ENCODE data around the gene USP34.
"Not testable (repeated sequence)": the region's sequence is repeated elsewhere in the genome, so short reads cannot be mapped to it uniquely, and the experiment has no call there.

USP34 gene

GRCh38 chr2:61470965-61471904 is at the start of gene USP34:
Gene USP34 (minus strand): TSS chr2:61471087. CDS start chr2:61470692, 395 bp downstream.
- peak; percentile 82 for DNase-seq

GRCh38 chr2:61520261-61520660 is 49.4 kb upstream of the USP34 start:
- no peak for DNase-seq

GRCh38 chr2:61512768-61513398 is 42.0 kb upstream of the USP34 start:
- no peak for DNase-seq

GRCh38 chr2:61510674-61511671 is 40.1 kb upstream of the USP34 start:
- no peak for DNase-seq

GRCh38 chr2:61504949-61505348 is 34.1 kb upstream of the USP34 start:
- DNase-seq, result no peak

- no peak for DNase-seq
Observed at GRCh38 chr2:61499060-61499459, 28.2 kb upstream of the USP34 start.

GRCh38 chr2:61493523-61493942 is 22.6 kb upstream of the USP34 start:
- no peak for DNase-seq

- DNase-seq, result no peak
Observed at GRCh38 chr2:61492476-61492875, 21.6 kb upstream of the USP34 start.

GRCh38 chr2:61485281-61485680 is 14.4 kb upstream of the USP34 start:
- DNase-seq, result no peak

- DNase-seq, result no peak
Observed at GRCh38 chr2:61478086-61478485, 7.2 kb upstream of the USP34 start.

- DNase-seq, result not testable (repeated sequence)
Observed at GRCh38 chr2:61476929-61477589, 6.2 kb upstream of the USP34 start.

GRCh38 chr2:61471905-61472805 is 1.3 kb upstream of the USP34 start:
- DNase-seq, result peak; percentile 29

- peak; percentile 78 for DNase-seq
Observed at GRCh38 chr2:61470122-61470951, 550 bp downstream of the USP34 start.

- DNase-seq, result no peak
Observed at GRCh38 chr2:61469424-61470121, 1.3 kb downstream of the USP34 start.

- not testable (repeated sequence) for DNase-seq
Observed at GRCh38 chr2:61468231-61468630, 2.7 kb downstream of the USP34 start.

- no peak for DNase-seq
Observed at GRCh38 chr2:61465045-61465444, 5.8 kb downstream of the USP34 start.

- DNase-seq, result no peak
Observed at GRCh38 chr2:61463769-61464475, 7.0 kb downstream of the USP34 start.

GRCh38 chr2:61461404-61461803 is 9.5 kb downstream of the USP34 start:
- DNase-seq, result no peak

- DNase-seq, result no peak
Observed at GRCh38 chr2:61460163-61460562, 10.7 kb downstream of the USP34 start.
